DOHH2 (cell line): ENCODE measurements around the gene PCDH15.

ENCODE experiments used
- H3F3A ChIP-seq: fragments of 200-600 bp; sonication (generic), shearing (Covaris generic); 2 replicates; pipeline ENCODE4 v1.6.0; 2016; ENCODE audit warnings: antibody characterized with exemption, mild to moderate bottlenecking; ENCODE audit not compliant: control insufficient read depth, insufficient read depth
- H3K27ac ChIP-seq: fragments of 200-600 bp; sonication (generic); 2 replicates; pipeline ENCODE4 v1.5.1; 2014; ENCODE audit warnings: low read depth, mild to moderate bottlenecking, low read length, moderate library complexity
- H3K27me3 ChIP-seq: fragments of 200-600 bp; sonication (generic); 2 replicates; pipeline ENCODE4 v1.6.1; 2014; ENCODE audit warnings: mild to moderate bottlenecking, low read length, mixed read lengths; ENCODE audit not compliant: control insufficient read depth
- H3K36me3 ChIP-seq: fragments of 200-600 bp; sonication (generic); 2 replicates; pipeline ENCODE4 v1.6.1; 2014; ENCODE audit warnings: mild to moderate bottlenecking, low read length, moderate library complexity, mixed read lengths; ENCODE audit not compliant: control insufficient read depth
- H3K4me1 ChIP-seq: fragments of 200-600 bp; sonication (generic); 2 replicates; pipeline ENCODE4 v1.6.1; 2014; ENCODE audit warnings: mild to moderate bottlenecking, low read length, mixed read lengths; ENCODE audit not compliant: control insufficient read depth
- H3K4me2 ChIP-seq: fragments of 200-600 bp; sonication (generic); 2 replicates; pipeline ENCODE4 v1.6.0; 2014; ENCODE audit warnings: mild to moderate bottlenecking, low read length, moderate library complexity
- H3K4me3 ChIP-seq: fragments of 200-600 bp; sonication (generic); 2 replicates; pipeline ENCODE4 v1.5.1; 2014; ENCODE audit warnings: mild to moderate bottlenecking, low read length, mixed read lengths
- H3K79me2 ChIP-seq: fragments of 200-600 bp; sonication (generic); 2 replicates; pipeline ENCODE4 v1.6.1; 2014; ENCODE audit warnings: mild to moderate bottlenecking, low read length, mixed read lengths; ENCODE audit not compliant: control insufficient read depth
- H3K9me2 ChIP-seq: fragments of 200-600 bp; sonication (generic); replicated peaks from 2 replicates; pipeline ENCODE4 v1.6.1; 2014; ENCODE audit warnings: mild to moderate bottlenecking, low read length, mixed read lengths; ENCODE audit not compliant: control insufficient read depth
- H3K9me3 ChIP-seq: fragments of 200-600 bp; sonication (generic); 2 replicates; pipeline ENCODE4 v1.6.1; 2014; ENCODE audit warnings: antibody characterized with exemption, low read length, mixed read lengths; ENCODE audit not compliant: control insufficient read depth, insufficient read depth
- H4K20me1 ChIP-seq: fragments of 200-600 bp; sonication (generic); 2 replicates; pipeline ENCODE4 v1.6.0; 2014; ENCODE audit warnings: low read depth, mild to moderate bottlenecking, antibody characterized with exemption, low read length, moderate library complexity; ENCODE audit not compliant: control insufficient read depth, insufficient read depth
- CTCF ChIP-seq: fragments of 200-600 bp; sonication (generic); IDR thresholded peaks from one replicate; pipeline ENCODE4 v1.5.1; 2014; ENCODE audit warnings: antibody characterized with exemption, mild to moderate bottlenecking, low read depth, low read length; ENCODE audit not compliant: poor library complexity, severe bottlenecking
- EZH2phosphoT487 ChIP-seq: fragments of 200-600 bp; sonication (generic); IDR thresholded peaks from 2 replicates; pipeline ENCODE4 v1.6.1; 2017; ENCODE audit warnings: borderline replicate concordance, mild to moderate bottlenecking, antibody characterized with exemption, low read length, moderate library complexity, mixed read lengths

Gene PCDH15

DNA sequence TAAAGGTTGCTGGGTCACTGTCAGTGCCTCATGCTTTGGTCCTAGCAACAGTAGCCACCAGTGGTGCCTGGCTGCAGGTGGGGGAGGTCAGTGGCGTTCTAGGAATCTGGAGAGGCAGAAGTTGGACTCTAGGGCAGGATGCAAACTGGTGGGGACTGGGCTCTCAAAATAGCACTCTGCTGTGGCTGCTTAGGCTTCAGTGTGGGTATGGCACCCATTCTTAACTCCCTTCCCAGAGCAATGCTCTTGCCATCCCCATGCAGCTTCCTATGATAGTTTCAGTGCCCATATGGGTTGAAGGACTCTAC is 330.8 kb downstream of the PCDH15 start:
- no peak overlapping the region for H3K27ac ChIP-seq
- no peaks in the 10 kb centered on the region for H3K36me3 ChIP-seq
- TF ChIP-seq CTCF = no peak
- TF ChIP-seq EZH2phosphoT487 = no peak
- H3K9me2 ChIP-seq = no peaks in the 10 kb centered on the region
- no peaks in the 10 kb centered on the region for H4K20me1 ChIP-seq
- H3K4me1 ChIP-seq = no peaks in the 10 kb centered on the region
- H3K4me2 ChIP-seq = no peak overlapping the region
- peaks cover 9% of the 10 kb centered on the region; the same call in 1 of the 2 replicates for H3K9me3 ChIP-seq
- H3K27me3 ChIP-seq = no peaks in the 10 kb centered on the region
- H3K79me2 ChIP-seq = no peaks in the 10 kb centered on the region
- H3F3A ChIP-seq = no peaks in the 10 kb centered on the region
- H3K4me3 ChIP-seq = no peak overlapping the region

GRCh38 chr10:54469587-54470323 is 331.3 kb downstream of the PCDH15 start:
- Histone ChIP-seq H3K4me1 (no peaks in the 10 kb centered on the region), H3K79me2 (no peaks in the 10 kb centered on the region), H3K9me2 (no peaks in the 10 kb centered on the region), H3F3A (no peaks in the 10 kb centered on the region), H3K27ac (no peak overlapping the region), H4K20me1 (no peaks in the 10 kb centered on the region), H3K27me3 (no peaks in the 10 kb centered on the region), H3K4me3 (no peak overlapping the region), H3K9me3 (peaks cover 9% of the 10 kb centered on the region; the same call in 1 of the 2 replicates), H3K36me3 (no peaks in the 10 kb centered on the region), H3K4me2 (no peak overlapping the region)
- TF ChIP-seq CTCF = no peak
- TF ChIP-seq EZH2phosphoT487 = no peak

GRCh38 chr10:54454271-54454670 is 346.8 kb downstream of the PCDH15 start:
- Histone ChIP-seq H3K27ac (no peak overlapping the region), H3K27me3 (no peaks in the 10 kb centered on the region), H3K9me3 (no peaks in the 10 kb centered on the region), H3K4me3 (no peak overlapping the region), H3K9me2 (no peaks in the 10 kb centered on the region), H3K4me2 (no peak overlapping the region), H3K36me3 (no peaks in the 10 kb centered on the region), H3F3A (no peaks in the 10 kb centered on the region), H3K4me1 (no peaks in the 10 kb centered on the region), H3K79me2 (no peaks in the 10 kb centered on the region), H4K20me1 (no peaks in the 10 kb centered on the region)
- TF ChIP-seq CTCF (no peak), EZH2phosphoT487 (no peak)

GRCh38 chr10:54449056-54449455 is 352.0 kb downstream of the PCDH15 start:
- Histone ChIP-seq H3K4me3 (no peak overlapping the region), H3K4me1 (no peaks in the 10 kb centered on the region), H3K36me3 (no peaks in the 10 kb centered on the region), H3K4me2 (no peak overlapping the region), H3F3A (no peaks in the 10 kb centered on the region), H3K27me3 (no peaks in the 10 kb centered on the region), H3K79me2 (no peaks in the 10 kb centered on the region), H3K9me3 (no peaks in the 10 kb centered on the region), H3K9me2 (no peaks in the 10 kb centered on the region), H4K20me1 (no peaks in the 10 kb centered on the region), H3K27ac (no peak overlapping the region)
- TF ChIP-seq CTCF (no peak), EZH2phosphoT487 (no peak)
